Left renal pelvis (tissue), 4 donors: ENCODE results near the gene CCDC63. TPM values are rescaled to one million over a fixed set of nuclear protein-coding genes. Genes with fewer than 3 reads are reported as not detected.
"Not testable (repeated sequence)": the region's sequence is repeated elsewhere in the genome, so short reads cannot be mapped to it uniquely, and the experiment has no call there.

Source experiments
- DNase-seq, 4 donors: peaks; one replicate each; pipeline ENCODE4 v3.0.0-alpha.2; 2013; ENCODE audit warnings: low read depth in 4 of 4, low spot score in 3 of 4
- polyA plus RNA-seq, 4 donors: library from polyadenylated mRNA; unstranded; fragments of 120-200 nt; gene quantifications; one replicate each; pipeline ENCODE4 v1.2.1, GENCODE V29; 2013; ENCODE audit not compliant: insufficient read length in 4 of 4

The CCDC63 gene
- polyA plus RNA-seq, 4 donors, result not detected

DNA sequence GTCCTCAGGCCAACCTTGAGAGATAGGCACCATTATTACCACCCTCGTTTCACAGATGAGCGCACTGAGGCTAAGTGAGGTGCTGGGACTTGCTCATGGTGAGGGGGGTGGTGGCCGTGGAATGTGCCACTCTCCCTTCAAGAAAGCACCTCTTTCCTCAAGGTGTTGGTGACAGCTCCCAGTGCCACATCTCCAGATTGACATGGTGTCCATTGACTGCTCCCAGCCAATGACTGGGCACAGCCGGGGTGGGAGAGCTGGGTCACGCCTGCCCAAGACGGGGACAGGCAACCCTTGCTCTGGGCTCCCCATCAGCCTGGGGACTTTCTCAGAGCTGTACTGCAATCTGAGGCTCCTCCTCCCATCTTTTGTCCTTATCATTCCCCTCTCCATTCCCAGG lies 94.6 kb downstream of the CCDC63 start:
- DNase-seq, result no peak

DNA sequence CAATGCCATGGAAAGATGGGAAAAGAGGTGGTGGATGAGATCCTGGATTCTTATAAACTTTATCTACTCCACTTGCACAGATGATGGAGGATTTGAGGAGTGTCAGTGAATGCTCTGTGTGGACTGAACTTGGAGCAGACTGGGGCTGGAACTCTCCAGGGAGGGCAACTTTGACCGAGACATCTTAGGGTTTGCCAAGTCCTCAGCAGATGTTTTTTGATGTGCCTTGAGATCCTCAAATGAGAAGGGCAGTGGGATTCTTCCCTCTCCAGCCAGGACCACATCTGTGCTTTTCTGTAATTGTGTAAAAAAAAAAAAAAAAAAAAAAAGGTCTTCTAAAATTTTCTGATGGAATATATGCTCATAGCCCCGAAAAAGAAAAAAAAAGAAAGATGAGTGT lies 96.6 kb downstream of the CCDC63 start:
- no peak for DNase-seq

DNA sequence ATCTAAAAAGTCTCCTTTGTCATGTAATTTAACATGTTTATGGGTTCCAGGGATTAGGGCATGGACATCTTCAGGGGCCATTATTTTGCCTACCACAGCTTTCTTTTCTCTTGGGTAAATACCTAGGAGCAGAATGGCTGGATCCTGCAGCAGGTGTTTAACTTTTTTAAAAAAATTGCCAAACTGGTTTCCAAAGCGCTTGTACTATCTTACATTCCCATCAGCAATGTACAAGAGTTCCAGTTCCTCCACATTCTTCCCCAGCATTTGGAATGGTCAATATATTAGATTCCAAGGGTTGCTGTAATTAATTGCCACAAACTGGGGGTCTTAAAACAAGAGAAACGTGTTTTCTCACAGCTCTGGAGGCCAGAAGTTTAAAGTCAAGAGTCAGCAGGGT lies 101.3 kb downstream of the CCDC63 start:
- no peak for DNase-seq

DNA sequence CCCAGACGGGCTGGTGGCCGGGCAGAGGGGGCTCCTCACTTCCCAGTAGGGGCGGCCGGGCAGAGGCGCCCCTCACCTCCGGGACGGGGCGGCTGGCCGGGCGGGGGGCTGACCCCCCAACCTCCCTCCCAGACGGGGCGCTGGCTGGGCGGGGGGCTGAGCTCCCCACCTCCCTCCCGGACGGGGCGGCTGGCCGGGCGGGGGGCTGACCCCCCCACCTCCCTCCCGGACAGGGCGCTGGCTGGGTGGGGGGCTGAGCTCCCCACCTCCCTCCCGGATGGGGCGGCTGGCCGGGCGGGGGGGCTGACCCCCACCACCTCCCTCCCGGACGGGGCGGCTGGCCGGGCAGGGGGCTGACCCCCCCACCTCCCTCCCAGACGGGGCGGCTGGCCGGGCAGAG lies 103.7 kb downstream of the CCDC63 start:
- DNase-seq, result not testable (repeated sequence)

DNA sequence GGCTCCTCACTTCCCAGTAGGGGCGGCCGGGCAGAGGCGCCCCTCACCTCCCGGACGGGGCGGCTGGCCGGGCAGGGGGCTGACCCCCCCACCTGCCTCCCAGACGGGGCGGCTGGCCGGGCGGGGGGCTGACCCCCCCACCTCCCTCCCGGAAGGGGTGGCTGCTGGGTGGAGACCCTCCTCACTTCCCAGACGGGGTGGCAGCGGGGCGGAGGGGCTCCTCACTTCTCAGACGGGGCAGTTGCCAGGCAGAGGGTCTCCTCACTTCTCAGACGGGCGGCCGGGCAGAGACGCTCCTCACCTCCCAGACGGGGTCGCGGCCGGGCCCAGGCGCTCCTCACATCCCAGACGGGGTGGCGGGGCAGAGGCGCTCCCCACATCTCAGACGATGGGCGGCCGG lies 104.1 kb downstream of the CCDC63 start:
- DNase-seq, result not testable (repeated sequence)

Other genes starting within 250 kb of the CCDC63 start
- gene TCTN1, start 232.9 kb upstream of the CCDC63 start, polyA plus RNA-seq, result 100 to 1,000 TPM in 1 of 4 donors, 10 to 100 TPM in 3; 54.9 to 105 (median 81.8) TPM
- 10 to 100 TPM in 3 of 4 donors, 1 to 10 TPM in 1; 9.5 to 15.7 (median 11.3) TPM for gene HVCN1, start 157.9 kb upstream of the CCDC63 start, polyA plus RNA-seq
- 100 to 1,000 TPM; 181 to 216 (median 196) TPM for gene PPP1CC, start 104.1 kb upstream of the CCDC63 start, polyA plus RNA-seq
- not detected for gene MYL2, start 73.6 kb downstream of the CCDC63 start, polyA plus RNA-seq
- gene CUX2, start 187.2 kb downstream of the CCDC63 start, polyA plus RNA-seq, result 10 to 100 TPM in 1 of 4 donors, 1 to 10 TPM in 3; 1.7 to 10.1 (median 8.3) TPM